AG09319 (cell line): ENCODE data around the gene MLXIP.

Experiments
- DNase-seq: peaks from one replicate; pipeline ENCODE4 v3.0.0-alpha.2; 2010; ENCODE audit warnings: low read depth; ENCODE audit errors: extremely low read depth
- TF ChIP-seq, protein P1 (sequence below): IDR thresholded peaks from 2 replicates; pipeline ENCODE4 v1.5.1; 2011; ENCODE audit warnings: low read depth, mild to moderate bottlenecking, inconsistent platforms, low read length, moderate library complexity

MLXIP gene, protein sequence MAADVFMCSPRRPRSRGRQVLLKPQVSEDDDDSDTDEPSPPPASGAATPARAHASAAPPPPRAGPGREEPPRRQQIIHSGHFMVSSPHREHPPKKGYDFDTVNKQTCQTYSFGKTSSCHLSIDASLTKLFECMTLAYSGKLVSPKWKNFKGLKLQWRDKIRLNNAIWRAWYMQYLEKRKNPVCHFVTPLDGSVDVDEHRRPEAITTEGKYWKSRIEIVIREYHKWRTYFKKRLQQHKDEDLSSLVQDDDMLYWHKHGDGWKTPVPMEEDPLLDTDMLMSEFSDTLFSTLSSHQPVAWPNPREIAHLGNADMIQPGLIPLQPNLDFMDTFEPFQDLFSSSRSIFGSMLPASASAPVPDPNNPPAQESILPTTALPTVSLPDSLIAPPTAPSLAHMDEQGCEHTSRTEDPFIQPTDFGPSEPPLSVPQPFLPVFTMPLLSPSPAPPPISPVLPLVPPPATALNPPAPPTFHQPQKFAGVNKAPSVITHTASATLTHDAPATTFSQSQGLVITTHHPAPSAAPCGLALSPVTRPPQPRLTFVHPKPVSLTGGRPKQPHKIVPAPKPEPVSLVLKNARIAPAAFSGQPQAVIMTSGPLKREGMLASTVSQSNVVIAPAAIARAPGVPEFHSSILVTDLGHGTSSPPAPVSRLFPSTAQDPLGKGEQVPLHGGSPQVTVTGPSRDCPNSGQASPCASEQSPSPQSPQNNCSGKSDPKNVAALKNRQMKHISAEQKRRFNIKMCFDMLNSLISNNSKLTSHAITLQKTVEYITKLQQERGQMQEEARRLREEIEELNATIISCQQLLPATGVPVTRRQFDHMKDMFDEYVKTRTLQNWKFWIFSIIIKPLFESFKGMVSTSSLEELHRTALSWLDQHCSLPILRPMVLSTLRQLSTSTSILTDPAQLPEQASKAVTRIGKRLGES

GRCh38 chr12:122078141-122079032, at the start of gene MLXIP:
MLXIP (plus strand) TSS chr12:122078756; CDS start chr12:122078854, 98 bp downstream.
- peak; percentile 78 for DNase-seq
- TF ChIP-seq, protein P1, sequence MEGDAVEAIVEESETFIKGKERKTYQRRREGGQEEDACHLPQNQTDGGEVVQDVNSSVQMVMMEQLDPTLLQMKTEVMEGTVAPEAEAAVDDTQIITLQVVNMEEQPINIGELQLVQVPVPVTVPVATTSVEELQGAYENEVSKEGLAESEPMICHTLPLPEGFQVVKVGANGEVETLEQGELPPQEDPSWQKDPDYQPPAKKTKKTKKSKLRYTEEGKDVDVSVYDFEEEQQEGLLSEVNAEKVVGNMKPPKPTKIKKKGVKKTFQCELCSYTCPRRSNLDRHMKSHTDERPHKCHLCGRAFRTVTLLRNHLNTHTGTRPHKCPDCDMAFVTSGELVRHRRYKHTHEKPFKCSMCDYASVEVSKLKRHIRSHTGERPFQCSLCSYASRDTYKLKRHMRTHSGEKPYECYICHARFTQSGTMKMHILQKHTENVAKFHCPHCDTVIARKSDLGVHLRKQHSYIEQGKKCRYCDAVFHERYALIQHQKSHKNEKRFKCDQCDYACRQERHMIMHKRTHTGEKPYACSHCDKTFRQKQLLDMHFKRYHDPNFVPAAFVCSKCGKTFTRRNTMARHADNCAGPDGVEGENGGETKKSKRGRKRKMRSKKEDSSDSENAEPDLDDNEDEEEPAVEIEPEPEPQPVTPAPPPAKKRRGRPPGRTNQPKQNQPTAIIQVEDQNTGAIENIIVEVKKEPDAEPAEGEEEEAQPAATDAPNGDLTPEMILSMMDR, result no peak

DNA sequence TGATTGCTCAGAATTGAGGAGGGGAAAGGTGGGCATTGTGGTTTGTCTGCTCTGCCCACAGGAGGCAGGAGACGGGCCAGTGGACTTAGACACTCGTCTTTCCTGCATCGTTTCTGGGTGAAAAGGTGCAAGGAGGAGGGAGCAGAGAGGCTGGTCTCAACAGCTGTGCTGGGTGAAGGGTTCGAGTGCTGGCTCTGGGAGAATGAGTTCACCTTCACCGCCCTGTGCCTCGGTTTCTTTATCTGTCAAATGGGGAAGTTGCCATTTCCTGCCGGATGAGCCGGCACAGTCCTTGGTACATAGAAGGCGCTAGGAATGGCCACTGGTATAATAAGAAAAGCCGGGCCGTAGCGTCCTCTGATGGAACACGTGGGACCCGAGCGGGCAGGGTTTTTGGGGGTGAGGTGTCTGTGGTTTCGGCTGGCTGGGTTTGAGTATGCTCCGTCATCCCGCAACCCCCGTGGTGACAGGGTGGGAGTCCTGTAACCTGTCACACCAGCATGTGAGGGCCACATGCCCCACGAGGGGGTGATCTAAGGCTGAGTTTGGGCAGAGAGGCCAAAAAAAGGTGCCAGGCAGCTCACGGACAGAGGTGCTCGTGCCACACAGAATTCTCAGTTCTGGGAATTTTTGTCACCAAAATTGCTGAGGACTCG, 49.5 kb upstream of the MLXIP start:
- DNase-seq, result no peak
- TF ChIP-seq, protein P1, result no peak

DNA sequence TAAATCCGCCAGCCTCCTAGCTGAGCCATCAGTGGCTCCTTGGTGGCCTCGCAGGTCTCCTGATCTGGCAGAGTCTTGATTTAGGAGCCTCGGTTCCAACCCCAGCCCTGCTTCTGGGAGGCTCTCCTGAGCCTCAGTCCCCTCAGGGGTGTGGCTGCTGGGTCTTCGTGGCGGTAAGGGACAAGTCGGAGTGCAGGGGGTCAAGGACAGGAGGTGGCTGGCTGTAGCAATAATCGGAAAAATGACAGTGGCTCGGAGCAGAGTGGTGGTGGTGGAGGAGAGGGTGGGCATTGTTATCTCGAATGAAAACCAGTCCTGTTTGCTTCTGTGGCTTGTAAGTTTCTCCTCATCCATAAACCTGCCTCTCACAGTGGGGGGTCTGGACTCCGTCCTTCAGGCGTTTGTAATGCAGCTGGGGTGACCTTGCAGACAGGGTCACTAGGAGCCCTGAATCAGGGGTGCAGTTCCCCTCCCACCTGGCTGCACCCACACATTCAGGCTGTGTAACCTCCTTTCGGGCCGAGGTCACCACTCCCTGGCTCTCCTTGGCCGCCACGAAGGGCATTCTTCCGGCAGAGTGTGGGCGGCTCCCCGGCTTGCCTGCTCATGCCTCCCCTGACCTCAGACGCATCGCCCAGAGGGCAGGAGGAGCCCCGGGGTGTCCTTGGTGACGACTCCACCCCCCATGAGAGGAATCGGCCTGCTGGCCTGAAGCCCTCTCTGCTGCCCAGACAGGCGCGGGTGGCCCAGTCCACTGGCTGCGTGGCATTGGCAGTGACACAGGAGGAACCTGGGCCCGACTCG, 48.7 kb upstream of the MLXIP start:
- TF ChIP-seq, protein P1, result no peak
- no peak for DNase-seq

GRCh38 chr12:122030424-122031035, 48.0 kb upstream of the MLXIP start:
- no peak for DNase-seq
- TF ChIP-seq, protein P1, result no peak

GRCh38 chr12:122031342-122032216, 47.0 kb upstream of the MLXIP start:
- DNase-seq, result no peak
- TF ChIP-seq, protein P1, result peak; percentile 68
